ENCODE data around the gene LPP. TPM values are rescaled to one million over a fixed set of nuclear protein-coding genes. Genes with fewer than 3 reads are reported as not detected.

Gene LPP
- total and polyA plus RNA-seq, 10 of the 15 experiments (the other 5 are each of a cell fraction or from before 2014, with no cell fraction given) = under 0.01 to 0.62 (median 0.03) TPM

- TF ChIP-seq MEF2B (IDR thresholded peaks at IDR 0.05; ENCODE audit: partially characterized antibody, poor library complexity, severe bottlenecking) (no peak), FOXK2 (IDR thresholded peaks at IDR 0.05) (no peak), HSF1 (IDR thresholded peaks at IDR 0.05; ENCODE audit: low read depth, low read length) (no peak), IRF3 (IDR thresholded peaks at IDR 0.05) (no peak), ATF3 (IDR thresholded peaks at IDR 0.05; ENCODE audit: borderline replicate concordance, extremely low read depth, low read depth, low read length) (no peak), ZNF207 (IDR thresholded peaks at IDR 0.05; ENCODE audit: borderline replicate concordance) (no peak), EZH2 (IDR thresholded peaks at IDR 0.05; ENCODE audit: borderline replicate concordance, control insufficient read depth, low read depth, low read length) (no peak), RELB (IDR thresholded peaks at IDR 0.05; ENCODE audit: low read depth) (no peak)
- TF ChIP-seq, protein P1, sequence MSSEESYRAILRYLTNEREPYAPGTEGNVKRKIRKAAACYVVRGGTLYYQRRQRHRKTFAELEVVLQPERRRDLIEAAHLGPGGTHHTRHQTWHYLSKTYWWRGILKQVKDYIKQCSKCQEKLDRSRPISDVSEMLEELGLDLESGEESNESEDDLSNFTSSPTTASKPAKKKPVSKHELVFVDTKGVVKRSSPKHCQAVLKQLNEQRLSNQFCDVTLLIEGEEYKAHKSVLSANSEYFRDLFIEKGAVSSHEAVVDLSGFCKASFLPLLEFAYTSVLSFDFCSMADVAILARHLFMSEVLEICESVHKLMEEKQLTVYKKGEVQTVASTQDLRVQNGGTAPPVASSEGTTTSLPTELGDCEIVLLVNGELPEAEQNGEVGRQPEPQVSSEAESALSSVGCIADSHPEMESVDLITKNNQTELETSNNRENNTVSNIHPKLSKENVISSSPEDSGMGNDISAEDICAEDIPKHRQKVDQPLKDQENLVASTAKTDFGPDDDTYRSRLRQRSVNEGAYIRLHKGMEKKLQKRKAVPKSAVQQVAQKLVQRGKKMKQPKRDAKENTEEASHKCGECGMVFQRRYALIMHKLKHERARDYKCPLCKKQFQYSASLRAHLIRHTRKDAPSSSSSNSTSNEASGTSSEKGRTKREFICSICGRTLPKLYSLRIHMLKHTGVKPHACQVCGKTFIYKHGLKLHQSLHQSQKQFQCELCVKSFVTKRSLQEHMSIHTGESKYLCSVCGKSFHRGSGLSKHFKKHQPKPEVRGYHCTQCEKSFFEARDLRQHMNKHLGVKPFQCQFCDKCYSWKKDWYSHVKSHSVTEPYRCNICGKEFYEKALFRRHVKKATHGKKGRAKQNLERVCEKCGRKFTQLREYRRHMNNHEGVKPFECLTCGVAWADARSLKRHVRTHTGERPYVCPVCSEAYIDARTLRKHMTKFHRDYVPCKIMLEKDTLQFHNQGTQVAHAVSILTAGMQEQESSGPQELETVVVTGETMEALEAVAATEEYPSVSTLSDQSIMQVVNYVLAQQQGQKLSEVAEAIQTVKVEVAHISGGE (CRISPR knock-in tag; IDR thresholded peaks at IDR 0.05) = no peak
- Histone ChIP-seq H3K79me2 (ENCODE audit: control insufficient read depth, insufficient read depth, low read length) (no peaks in the 10 kb centered on the region), H4K20me1 (ENCODE audit: control insufficient read depth, insufficient read depth) (no peaks in the 10 kb centered on the region), H3K9me3 (replicated peaks; ENCODE audit: control insufficient read depth, insufficient read depth, low read length) (no peaks in the 10 kb centered on the region; the same call in 2 of the 3 replicates), H3K4me1 (ENCODE audit: control insufficient read depth, insufficient read depth, low read length) (peaks cover 15% of the 10 kb centered on the region), H3K4me3 (no peak overlapping the region), H3K4me2 (ENCODE audit: control insufficient read depth, insufficient read depth) (peak overlapping the region; percentile 71; the same call in 1 of the 2 replicates), H3K36me3 (ENCODE audit: control insufficient read depth in 2 of 2, insufficient read depth in 2 of 2, low read length in 1 of 2) (no peaks in the 10 kb centered on the region), H3K27me3 (replicated peaks in 1 of 2; ENCODE audit: control insufficient read depth in 2 of 2, insufficient read depth in 2 of 2, low read length in 1 of 2) (peaks cover 0 to 1% of the 10 kb centered on the region in 2 experiments; a peak in 3 of 4 replicates), H3K27ac (ENCODE audit: control insufficient read depth, insufficient read depth) (no peak overlapping the region), H3K9ac (ENCODE audit: control insufficient read depth, insufficient read depth, low read length) (no peak overlapping the region), H2AFZ (ENCODE audit: control insufficient read depth, low read depth, low read length) (no peak overlapping the region)
- ChIA-PET POLR2A (no interaction called here), CTCF (no interaction called here), SMC1A (ENCODE audit: uncharacterized antibody, unreplicated experiment) (no interaction called here), RAD21 (ENCODE audit: unreplicated experiment) (no interaction called here)
- FAIRE-seq (no peak), ATAC-seq (no peak), DNase-seq (ENCODE audit: low read depth, low spot score) (no peak)
- intact Hi-C loops (cut with micrococcal nuclease; ENCODE audit: unreplicated experiment) = no loop called here
- in situ Hi-C loops (cut with MboI) = no loop called here
- BruUV-seq (replicated peaks) = no TSS peak
- WGBS (ENCODE audit: insufficient coverage, insufficient replicate concordance, low lambda C conversion rate, missing lambda C conversion rate) = 45% methylated on average over 3 of the region's 3 CpGs
These were observed 242.9 kb downstream of the LPP start for GRCh38 chr3:188396900-188397299.

Data from GM12878 (cell line).